Colonic mucosa (tissue), 4 donors: Measurements from ENCODE around the gene KMT2E. TPM values are rescaled to one million over a fixed set of nuclear protein-coding genes. Genes with fewer than 3 reads are reported as not detected.

Experiments used
- DNase-seq: peaks from one replicate; pipeline ENCODE4 v3.0.0-alpha.2; 2020
- H3K27ac ChIP-seq: fragments of 200-600 bp; one replicate; pipeline ENCODE4 v1.8.0; 2021
- H3K27me3 ChIP-seq: fragments of 200-600 bp; one replicate; pipeline ENCODE4 v1.8.0; 2021
- H3K36me3 ChIP-seq: fragments of 200-600 bp; one replicate; pipeline ENCODE4 v1.8.0; 2021
- H3K4me1 ChIP-seq: fragments of 200-600 bp; one replicate; pipeline ENCODE4 v1.8.0; 2021; ENCODE audit warnings: mild to moderate bottlenecking
- H3K4me3 ChIP-seq: fragments of 200-600 bp; one replicate; pipeline ENCODE4 v1.8.0; 2021
- H3K9ac ChIP-seq, 2 donors: one replicate each; pipeline ENCODE4 v1.7.0; 2013; ENCODE audit warnings: control low read depth in 2 of 2, low read depth in 2 of 2, low read length in 2 of 2
- H3K9me3 ChIP-seq: fragments of 200-600 bp; one replicate; pipeline ENCODE4 v1.8.0; 2021
- CTCF ChIP-seq: fragments of 200-600 bp; IDR thresholded peaks from one replicate; pipeline ENCODE4 v1.8.0; 2022; ENCODE audit warnings: antibody characterized with exemption, mild to moderate bottlenecking
- intact Hi-C: fragments of 100-400 bp; cut with DNase I; formaldehyde crosslinking; loops from one replicate; pipeline ENCODE4 v1.14.1; 2022
- total RNA-seq, 2 donors: library from RNA; stranded (reverse); fragmentation: NEBNext Ultra II Directional in 1 of 2; extraction: Animal tissue kit (Norgen Biotek cat#: 25700) in 1 of 2; gene quantifications; one replicate each; pipeline ENCODE4 v1.2.1, GENCODE V29; 2021
- donor health status: healthy.
- donor health status: DM: no; HTN: no; CAD: no.
- donor health status: DM: no; HTN: no; CAD: no.

KMT2E gene
- total RNA-seq, 2 donors from 2014 or later = 78.6 to 116 TPM

- intact Hi-C loops = no loop called here
- H3K36me3 ChIP-seq = no peaks in the 10 kb centered on the region
- no peak for DNase-seq
- no peak overlapping the region for H3K9ac ChIP-seq
- H3K4me1 ChIP-seq = no peaks in the 10 kb centered on the region
- no peaks in the 10 kb centered on the region for H3K27me3 ChIP-seq
- no peak for TF ChIP-seq CTCF
- H3K27ac ChIP-seq = no peak overlapping the region
- H3K9me3 ChIP-seq = no peaks in the 10 kb centered on the region
- H3K4me3 ChIP-seq = no peak overlapping the region
These were observed 122.2 kb downstream of the KMT2E start for GRCh38 chr7:105136221-105136620.

DNA sequence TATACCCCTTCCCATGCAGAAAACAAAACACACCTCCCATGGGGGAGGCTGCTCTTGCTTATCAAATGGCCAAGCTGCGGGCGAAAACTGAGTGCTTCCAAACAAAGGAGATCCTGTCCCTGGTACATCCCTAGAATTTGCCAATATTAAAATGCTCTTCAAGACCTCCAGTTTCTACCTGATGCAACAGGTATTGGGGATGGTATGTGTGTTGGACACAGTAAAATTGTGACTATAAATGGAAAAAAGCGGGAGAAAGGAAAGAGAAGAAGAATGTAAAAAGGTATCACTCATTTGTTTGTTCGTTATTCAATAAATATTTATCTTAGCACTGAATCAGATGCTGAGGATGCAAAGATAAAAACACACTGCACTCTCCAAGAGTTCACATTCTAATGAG, 123.9 kb downstream of the KMT2E start:
- intact Hi-C loops = no loop called here

DNA sequence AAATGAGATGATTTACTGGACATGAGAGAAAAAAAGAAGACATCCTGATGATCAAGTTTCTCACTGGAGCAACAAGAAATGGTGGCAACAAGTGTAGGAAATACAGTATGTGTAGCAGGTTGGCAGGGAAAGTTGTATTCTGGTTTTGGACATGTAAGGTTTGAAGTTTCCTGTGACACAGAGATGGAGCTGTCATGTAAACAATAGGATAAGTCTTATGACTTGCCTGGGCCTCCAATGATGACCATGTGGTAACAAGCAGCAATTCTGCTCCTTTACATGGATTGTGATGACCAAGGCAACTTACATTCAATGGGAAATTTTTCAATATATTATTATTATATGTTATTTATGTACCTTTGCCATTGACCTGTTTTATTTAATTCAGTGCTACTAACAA, 125.4 kb downstream of the KMT2E start:
- Histone ChIP-seq H3K4me1 (no peaks in the 10 kb centered on the region), H3K4me3 (no peak overlapping the region), H3K9ac (no peak overlapping the region), H3K9me3 (no peaks in the 10 kb centered on the region), H3K27me3 (no peaks in the 10 kb centered on the region), H3K27ac (no peak overlapping the region), H3K36me3 (peaks cover 4% of the 10 kb centered on the region)
- intact Hi-C loops = no loop called here
- no peak for DNase-seq
- TF ChIP-seq CTCF = no peak

More for the DNA sequence above, 123.9 kb downstream of the KMT2E start:
- Histone ChIP-seq H3K27me3 (no peaks in the 10 kb centered on the region), H3K4me1 (no peaks in the 10 kb centered on the region), H3K27ac (no peak overlapping the region), H3K36me3 (peaks cover 4% of the 10 kb centered on the region), H3K9ac (no peak overlapping the region), H3K4me3 (no peak overlapping the region), H3K9me3 (no peaks in the 10 kb centered on the region)
- DNase-seq = no peak
- no peak for TF ChIP-seq CTCF

DNA sequence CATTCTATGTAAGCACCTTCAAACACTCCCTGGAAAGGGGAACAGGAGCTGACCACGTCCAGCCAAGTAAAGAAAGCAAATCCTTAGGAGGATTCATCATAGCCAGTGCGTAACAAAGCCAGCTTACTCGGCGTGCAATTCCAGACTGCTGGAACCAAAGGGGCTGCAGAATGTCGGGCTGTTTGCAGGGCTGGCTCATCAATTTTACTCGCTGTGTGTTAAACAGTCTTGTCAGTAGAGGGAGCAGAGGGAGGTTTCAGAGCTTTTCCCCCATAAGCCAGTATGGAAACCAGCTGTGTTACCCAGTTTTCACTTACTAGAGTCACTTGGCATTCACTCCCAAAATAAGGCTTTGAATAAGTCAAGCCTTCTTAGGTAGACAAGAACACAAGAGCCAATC, 127.1 kb downstream of the KMT2E start:
- Histone ChIP-seq H3K4me1 (no peaks in the 10 kb centered on the region), H3K27me3 (no peaks in the 10 kb centered on the region), H3K9me3 (no peaks in the 10 kb centered on the region), H3K27ac (no peak overlapping the region), H3K9ac (no peak overlapping the region), H3K4me3 (no peak overlapping the region), H3K36me3 (peaks cover 4% of the 10 kb centered on the region)
- intact Hi-C loops = no loop called here
- TF ChIP-seq CTCF = no peak
- no peak for DNase-seq

DNA sequence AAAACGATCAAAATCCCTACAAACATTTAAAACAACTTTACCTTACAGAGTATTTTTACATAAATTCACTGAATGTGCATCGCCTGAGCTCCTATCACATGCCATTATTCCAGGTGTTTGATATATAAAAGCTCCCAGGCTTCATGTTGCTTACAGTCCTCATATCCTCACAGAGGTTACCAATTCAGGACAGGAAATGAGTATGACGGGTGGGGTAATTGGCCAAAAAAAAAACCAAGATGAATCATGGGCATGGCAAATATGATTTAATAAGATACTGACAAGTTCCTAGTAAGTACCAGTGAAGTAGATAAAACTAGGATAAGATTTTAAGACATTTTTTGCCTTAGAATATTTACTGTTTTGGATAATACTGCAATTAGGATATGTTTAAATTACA, 135.8 kb downstream of the KMT2E start:
- no peak overlapping the region for H3K4me3 ChIP-seq
- TF ChIP-seq CTCF = no peak
- H3K36me3 ChIP-seq = no peaks in the 10 kb centered on the region
- no peaks in the 10 kb centered on the region for H3K27me3 ChIP-seq
- DNase-seq = no peak
- no peak overlapping the region for H3K9ac ChIP-seq
- no peaks in the 10 kb centered on the region for H3K4me1 ChIP-seq
- H3K27ac ChIP-seq = no peak overlapping the region
- intact Hi-C loops = no loop called here
- no peaks in the 10 kb centered on the region for H3K9me3 ChIP-seq

DNA sequence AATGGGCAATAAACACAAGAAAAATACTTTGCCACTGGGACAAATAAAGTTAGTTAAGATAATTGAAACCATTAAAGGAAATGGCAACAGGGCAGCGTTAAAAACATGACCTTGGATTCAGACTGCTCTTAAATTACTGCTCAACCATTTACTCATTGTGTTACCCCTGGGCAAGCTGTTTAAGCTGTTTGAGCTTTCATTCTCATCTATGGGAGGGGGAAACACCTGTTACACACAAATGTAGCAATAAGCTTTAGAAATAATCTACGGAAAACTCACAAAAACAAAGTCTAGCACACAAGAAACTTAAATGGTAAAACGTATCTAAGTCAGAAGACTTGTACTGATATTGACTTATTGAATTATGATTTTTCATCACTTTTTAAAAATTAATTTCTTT, 137.1 kb downstream of the KMT2E start:
- H3K36me3 ChIP-seq = no peaks in the 10 kb centered on the region
- H3K4me3 ChIP-seq = no peak overlapping the region
- intact Hi-C loops = no loop called here
- H3K4me1 ChIP-seq = no peaks in the 10 kb centered on the region
- no peaks in the 10 kb centered on the region for H3K9me3 ChIP-seq
- H3K9ac ChIP-seq = no peak overlapping the region
- no peak for DNase-seq
- TF ChIP-seq CTCF = no peak
- H3K27ac ChIP-seq = no peak overlapping the region
- no peaks in the 10 kb centered on the region for H3K27me3 ChIP-seq
